Panc1 (cell line): ENCODE results near the gene ZNF550. TPM values are rescaled to one million over a fixed set of nuclear protein-coding genes. Genes with fewer than 3 reads are reported as not detected.
"Not testable (repeated sequence)": the region's sequence is repeated elsewhere in the genome, so short reads cannot be mapped to it uniquely, and the experiment has no call there.

Source experiments
- ATAC-seq: fragments of 200-7000 bp; cut with Tn5 transposase; 2 replicates; pipeline ENCODE4 v1.9.1; 2020; ENCODE audit warnings: mild to moderate bottlenecking, moderate library complexity
- BruUV-seq: library from RNA; stranded (reverse); fragments of 400-500 nt; replicated peaks from 2 replicates; lab custom pipeline; 2021; lab: Mats Ljungman, UMichigan
- CTCF ChIA-PET: fragments of 300-600 bp; sonication (Branson Sonifier 250); formaldehyde crosslinking; loops from one replicate; lab custom pipeline; 2022; ENCODE audit warnings: antibody characterized with exemption; lab: Charles Lee
- POLR2A ChIA-PET: fragments of 300-600 bp; sonication (Branson Sonifier 250); formaldehyde crosslinking; loops from one replicate; lab custom pipeline; 2022; ENCODE audit warnings: antibody characterized with exemption; lab: Charles Lee
- DNase-seq: peaks from one replicate; pipeline ENCODE4 v3.0.0-alpha.2; 2010; ENCODE audit warnings: low read depth, low spot score
- H3K27ac ChIP-seq: 2 replicates; pipeline ENCODE4 v1.5.1; 2011; ENCODE audit warnings: mild to moderate bottlenecking, low read length, inconsistent platforms
- H3K27me3 ChIP-seq: fragments of 200-500 bp; sonication (Bioruptor generic); 2 replicates; pipeline ENCODE4 v1.6.0; 2014; ENCODE audit warnings: low read length, inconsistent platforms; ENCODE audit not compliant: control insufficient read depth, insufficient read depth
- H3K36me3 ChIP-seq: fragments of 200-500 bp; sonication (Bioruptor generic); 2 replicates; pipeline ENCODE4 v1.5.1; 2014; ENCODE audit warnings: inconsistent platforms, mild to moderate bottlenecking, low read length, moderate library complexity; ENCODE audit not compliant: control insufficient read depth, insufficient read depth
- H3K4me1 ChIP-seq: 2 replicates; pipeline ENCODE4 v1.5.1; 2011; ENCODE audit warnings: inconsistent platforms, mild to moderate bottlenecking, low read length, moderate library complexity; ENCODE audit not compliant: control insufficient read depth, insufficient read depth
- H3K4me3 ChIP-seq, 2 experiments: 2 replicates each; pipeline ENCODE4 v1.5.1; 2011 to 2012; ENCODE audit warnings: low read depth in 2 of 2, low read length in 2 of 2, mild to moderate bottlenecking in 2 of 2, inconsistent platforms in 1 of 2, moderate library complexity in 1 of 2
- H3K9me3 ChIP-seq: fragments of 200-500 bp; sonication (Bioruptor generic); 2 replicates; pipeline ENCODE4 v1.5.1; 2014; ENCODE audit warnings: low read depth, mild to moderate bottlenecking, inconsistent platforms, low read length, moderate library complexity; ENCODE audit not compliant: control insufficient read depth, insufficient read depth
- POLR2AphosphoS5 ChIP-seq: IDR thresholded peaks from 2 replicates; pipeline ENCODE4 v1.6.1; 2012; ENCODE audit warnings: mild to moderate bottlenecking, low read depth, low read length, moderate library complexity
- SIN3A ChIP-seq: IDR thresholded peaks from 2 replicates; pipeline ENCODE4 v1.6.1; 2012; ENCODE audit warnings: low read depth, mild to moderate bottlenecking, low read length, moderate library complexity, borderline replicate concordance; ENCODE audit not compliant: insufficient read depth
- TCF7L2 ChIP-seq: IDR thresholded peaks from 2 replicates; pipeline ENCODE4 v1.6.1; 2011; ENCODE audit warnings: mild to moderate bottlenecking, low read depth, low read length, inconsistent platforms
- in situ Hi-C: cut with HindIII; loops from 2 replicates; pipeline ENCODE4 v1.10.0; 2016; ENCODE audit warnings: low sequenced_read_pairs, low pct_unique_long_range_greater_than_20kb
- intact Hi-C: fragments of 100-400 bp; cut with micrococcal nuclease; formaldehyde crosslinking; loops from one replicate; pipeline ENCODE4 v1.10.0; 2022; ENCODE audit not compliant: unreplicated experiment
- total RNA-seq: library from RNA; stranded (reverse); gene quantifications from one replicate; pipeline ENCODE4 v1.2.1, GENCODE V29; 2021; ENCODE audit not compliant: unreplicated experiment
- TF ChIP-seq, protein P1 (sequence below): fragments of 450-650 bp; IDR thresholded peaks from 2 replicates; pipeline ENCODE4 v1.5.1; 2017; ENCODE audit warnings: mild to moderate bottlenecking
- TF ChIP-seq, protein P2 (sequence below), 2 experiments: IDR thresholded peaks; 2 replicates each; pipeline ENCODE4 v1.6.1; 2011 to 2012; ENCODE audit warnings: low read depth in 2 of 2, control low read depth in 1 of 2, low read length in 1 of 2, mild to moderate bottlenecking in 1 of 2, moderate library complexity in 1 of 2; ENCODE audit not compliant: insufficient read depth in 1 of 2

ZNF550 gene
- total RNA-seq, 1 experiment from 2014 or later: 15.1 TPM

- no TSS peak for BruUV-seq
- peaks cover 2% of the 10 kb centered on the region; the same call in 1 of the 2 replicates for H3K36me3 ChIP-seq
- peaks cover 75% of the 10 kb centered on the region for H3K9me3 ChIP-seq
- in situ Hi-C loops: no loop called here
- DNase-seq: no peak
- H3K4me1 ChIP-seq: no peaks in the 10 kb centered on the region
- ATAC-seq: no peak
- TF ChIP-seq TCF7L2: no peak
- TF ChIP-seq, protein P1, sequence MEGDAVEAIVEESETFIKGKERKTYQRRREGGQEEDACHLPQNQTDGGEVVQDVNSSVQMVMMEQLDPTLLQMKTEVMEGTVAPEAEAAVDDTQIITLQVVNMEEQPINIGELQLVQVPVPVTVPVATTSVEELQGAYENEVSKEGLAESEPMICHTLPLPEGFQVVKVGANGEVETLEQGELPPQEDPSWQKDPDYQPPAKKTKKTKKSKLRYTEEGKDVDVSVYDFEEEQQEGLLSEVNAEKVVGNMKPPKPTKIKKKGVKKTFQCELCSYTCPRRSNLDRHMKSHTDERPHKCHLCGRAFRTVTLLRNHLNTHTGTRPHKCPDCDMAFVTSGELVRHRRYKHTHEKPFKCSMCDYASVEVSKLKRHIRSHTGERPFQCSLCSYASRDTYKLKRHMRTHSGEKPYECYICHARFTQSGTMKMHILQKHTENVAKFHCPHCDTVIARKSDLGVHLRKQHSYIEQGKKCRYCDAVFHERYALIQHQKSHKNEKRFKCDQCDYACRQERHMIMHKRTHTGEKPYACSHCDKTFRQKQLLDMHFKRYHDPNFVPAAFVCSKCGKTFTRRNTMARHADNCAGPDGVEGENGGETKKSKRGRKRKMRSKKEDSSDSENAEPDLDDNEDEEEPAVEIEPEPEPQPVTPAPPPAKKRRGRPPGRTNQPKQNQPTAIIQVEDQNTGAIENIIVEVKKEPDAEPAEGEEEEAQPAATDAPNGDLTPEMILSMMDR: no peak
- TF ChIP-seq, protein P2, sequence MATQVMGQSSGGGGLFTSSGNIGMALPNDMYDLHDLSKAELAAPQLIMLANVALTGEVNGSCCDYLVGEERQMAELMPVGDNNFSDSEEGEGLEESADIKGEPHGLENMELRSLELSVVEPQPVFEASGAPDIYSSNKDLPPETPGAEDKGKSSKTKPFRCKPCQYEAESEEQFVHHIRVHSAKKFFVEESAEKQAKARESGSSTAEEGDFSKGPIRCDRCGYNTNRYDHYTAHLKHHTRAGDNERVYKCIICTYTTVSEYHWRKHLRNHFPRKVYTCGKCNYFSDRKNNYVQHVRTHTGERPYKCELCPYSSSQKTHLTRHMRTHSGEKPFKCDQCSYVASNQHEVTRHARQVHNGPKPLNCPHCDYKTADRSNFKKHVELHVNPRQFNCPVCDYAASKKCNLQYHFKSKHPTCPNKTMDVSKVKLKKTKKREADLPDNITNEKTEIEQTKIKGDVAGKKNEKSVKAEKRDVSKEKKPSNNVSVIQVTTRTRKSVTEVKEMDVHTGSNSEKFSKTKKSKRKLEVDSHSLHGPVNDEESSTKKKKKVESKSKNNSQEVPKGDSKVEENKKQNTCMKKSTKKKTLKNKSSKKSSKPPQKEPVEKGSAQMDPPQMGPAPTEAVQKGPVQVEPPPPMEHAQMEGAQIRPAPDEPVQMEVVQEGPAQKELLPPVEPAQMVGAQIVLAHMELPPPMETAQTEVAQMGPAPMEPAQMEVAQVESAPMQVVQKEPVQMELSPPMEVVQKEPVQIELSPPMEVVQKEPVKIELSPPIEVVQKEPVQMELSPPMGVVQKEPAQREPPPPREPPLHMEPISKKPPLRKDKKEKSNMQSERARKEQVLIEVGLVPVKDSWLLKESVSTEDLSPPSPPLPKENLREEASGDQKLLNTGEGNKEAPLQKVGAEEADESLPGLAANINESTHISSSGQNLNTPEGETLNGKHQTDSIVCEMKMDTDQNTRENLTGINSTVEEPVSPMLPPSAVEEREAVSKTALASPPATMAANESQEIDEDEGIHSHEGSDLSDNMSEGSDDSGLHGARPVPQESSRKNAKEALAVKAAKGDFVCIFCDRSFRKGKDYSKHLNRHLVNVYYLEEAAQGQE (IDR thresholded peaks at IDR 0.05; ENCODE audit: insufficient read depth in 1 of 2, low read depth in 2 of 2, low read length in 1 of 2): no peak
- no peak for TF ChIP-seq SIN3A
- TF ChIP-seq POLR2AphosphoS5: no peak
- ChIA-PET CTCF (interaction anchor here (0.6 kb wide), 1 partner anchor 113 kb away, joined by 3 read pairs; no protein-coding TSS in a partner anchor), POLR2A (interaction anchor here (0.6 kb wide), 1 partner anchor 15 kb away, joined by 3 read pairs; no protein-coding TSS in a partner anchor)
- H3K27ac ChIP-seq: no peak overlapping the region
- H3K4me3 ChIP-seq: no peak overlapping the region
- intact Hi-C loops: no loop called here
- H3K27me3 ChIP-seq: no peaks in the 10 kb centered on the region
Measured at GRCh38 chr19:57511484-57511883, 48.2 kb downstream of the ZNF550 start.

GRCh38 chr19:57506163-57506562 lies 53.5 kb downstream of the ZNF550 start:
- Histone ChIP-seq H3K4me3 (no peak overlapping the region), H3K9me3 (peaks cover 41% of the 10 kb centered on the region; the same call in 1 of the 2 replicates), H3K27ac (no peak overlapping the region), H3K4me1 (no peaks in the 10 kb centered on the region), H3K36me3 (peaks cover 8% of the 10 kb centered on the region; the same call in 1 of the 2 replicates), H3K27me3 (no peaks in the 10 kb centered on the region)
- ChIA-PET POLR2A (no interaction called here), CTCF (no interaction called here)
- DNase-seq: no peak
- TF ChIP-seq SIN3A: no peak
- TF ChIP-seq, protein P1: no peak
- TF ChIP-seq, protein P2 (IDR thresholded peaks at IDR 0.05; ENCODE audit: insufficient read depth in 1 of 2, low read depth in 2 of 2, low read length in 1 of 2): no peak
- TF ChIP-seq TCF7L2: no peak
- no peak for TF ChIP-seq POLR2AphosphoS5
- BruUV-seq: no TSS peak
- intact Hi-C loops (no loop called here), in situ Hi-C loops (no loop called here)
- ATAC-seq: no peak

GRCh38 chr19:57500400-57500799 lies 59.3 kb downstream of the ZNF550 start:
- H3K27ac ChIP-seq: peak overlapping the region; percentile 39; the same call in 1 of the 2 replicates
- H3K27me3 ChIP-seq, H3K9me3 ChIP-seq, H3K4me1 ChIP-seq, ATAC-seq, H3K36me3 ChIP-seq, CTCF ChIA-PET, intact Hi-C loops, DNase-seq, in situ Hi-C loops: not testable (repeated sequence)
- POLR2A ChIA-PET: interaction anchor here (0.6 kb wide), 1 partner anchor 240 kb away, joined by 6 read pairs; no protein-coding TSS in a partner anchor
- TSS peak; percentile 62 for BruUV-seq
- H3K4me3 ChIP-seq: peak overlapping the region; percentile 60 to 61
